K562 (cell line): ENCODE results near the gene SDK1. TPM values are rescaled to one million over a fixed set of nuclear protein-coding genes. Genes with fewer than 3 reads are reported as not detected.

Experiments
- ATAC-seq: fragments of 200-7000 bp; cut with Tn5 transposase; 3 replicates; pipeline ENCODE4 v1.9.1; 2020; ENCODE audit warnings: moderate library complexity
- BruUV-seq: library from RNA; stranded (reverse); fragments of 400-500 nt; replicated peaks from 2 replicates; lab custom pipeline; 2021; lab: Mats Ljungman, UMichigan
- CTCF ChIA-PET: fragments of 300-600 bp; formaldehyde crosslinking; extraction: SDS; loops from one replicate; lab custom pipeline; 2021; ENCODE audit warnings: low intra/inter-chr PET ratio; lab: Yijun Ruan, JAX
- POLR2A ChIA-PET: fragments of 300-600, 350-650 bp; sonication (Branson Sonifier 250); formaldehyde crosslinking; extraction: SDS; loops from one replicate; lab custom pipeline; 2021; ENCODE audit warnings: antibody characterized with exemption, inconsistent platforms; lab: Yijun Ruan, JAX
- DNase-seq, 4 experiments: peaks; one replicate each; pipeline versions ENCODE4 v3.0.0 to v3.0.0-alpha.2; 2011 to 2018; ENCODE audit warnings: low spot score in 3 of 4, mixed read lengths in 3 of 4; ENCODE audit errors: extremely low read depth in 1 of 4
- FAIRE-seq: peaks from 2 replicates; lab custom pipeline; 2011; peaks lifted over from hg19 to GRCh38; lab: Jason Lieb, UNC
- H2AFZ ChIP-seq: 2 replicates; pipeline ENCODE4 v1.6.0; 2011; ENCODE audit warnings: low read depth, low read length, control low read depth, inconsistent platforms
- H3K27ac ChIP-seq: fragments of 200-600 bp; 3 replicates; pipeline ENCODE4 v1.8.0; 2011; ENCODE audit warnings: low read depth, mild to moderate bottlenecking, control low read depth, inconsistent platforms, low read length, moderate library complexity, mixed read lengths; ENCODE audit errors: extremely low read depth
- H3K27me3 ChIP-seq, 2 experiments: fragments of 300-600 bp in 1 of 2; 2 replicates in 1 of 2; 3 replicates in 1 of 2; pipeline versions ENCODE4 v1.6.0 to v1.8.0; 2011; ENCODE audit warnings: inconsistent platforms in 2 of 2, low read length in 2 of 2, mild to moderate bottlenecking in 1 of 2, mixed read lengths in 1 of 2, moderate library complexity in 1 of 2; ENCODE audit not compliant: control insufficient read depth in 2 of 2, insufficient read depth in 2 of 2
- H3K36me3 ChIP-seq: fragments of 300-600 bp; 3 replicates; pipeline ENCODE4 v1.8.0; 2011; ENCODE audit warnings: mild to moderate bottlenecking, low read length, inconsistent platforms; ENCODE audit not compliant: control insufficient read depth, insufficient read depth
- H3K4me1 ChIP-seq, 2 experiments: fragments of 200-600 bp in 1 of 2; replicated peaks in 1 of 2; 2 replicates in 1 of 2; 3 replicates in 1 of 2; pipeline versions ENCODE4 v1.5.1 to v1.8.0; 2011; ENCODE audit warnings: inconsistent platforms in 2 of 2, low read length in 2 of 2, mild to moderate bottlenecking in 1 of 2, mixed read lengths in 1 of 2, moderate library complexity in 1 of 2; ENCODE audit not compliant: control insufficient read depth in 2 of 2, insufficient read depth in 2 of 2
- H3K4me2 ChIP-seq: 2 replicates; pipeline ENCODE4 v1.6.1; 2011; ENCODE audit warnings: low read length, control low read depth, inconsistent platforms, mixed read lengths; ENCODE audit not compliant: insufficient read depth
- H3K4me3 ChIP-seq: fragments of 200-600 bp; sonication (generic), shearing (Covaris generic); 2 replicates; pipeline ENCODE4 v1.5.1; 2016; ENCODE audit warnings: control low read depth, inconsistent platforms
- H3K79me2 ChIP-seq: fragments of 200-600 bp; 3 replicates; pipeline ENCODE4 v1.8.0; 2011; ENCODE audit warnings: low read length, inconsistent platforms; ENCODE audit not compliant: control insufficient read depth, insufficient read depth
- H3K9ac ChIP-seq, 2 experiments: 2 replicates each; pipeline versions ENCODE4 v1.6.0 to v1.6.1; 2011; ENCODE audit warnings: low read depth in 2 of 2, low read length in 2 of 2, control low read depth in 1 of 2, inconsistent platforms in 1 of 2, mild to moderate bottlenecking in 1 of 2, mixed read lengths in 1 of 2; ENCODE audit not compliant: insufficient read depth in 1 of 2
- H3K9me1 ChIP-seq: one replicate; pipeline ENCODE4 v1.6.0; 2011; ENCODE audit warnings: inconsistent platforms, mild to moderate bottlenecking, low read length, moderate library complexity; ENCODE audit not compliant: control insufficient read depth, insufficient read depth
- H3K9me3 ChIP-seq: replicated peaks from 2 replicates; pipeline ENCODE4 v1.5.1; 2011; ENCODE audit warnings: low read depth, low read length, inconsistent platforms; ENCODE audit not compliant: control insufficient read depth, insufficient read depth
- H4K20me1 ChIP-seq: replicated peaks from 2 replicates; pipeline ENCODE4 v1.6.1; 2011; ENCODE audit warnings: low read length, inconsistent platforms, mixed read lengths; ENCODE audit not compliant: control insufficient read depth, insufficient read depth
- CCNT2 ChIP-seq: IDR thresholded peaks from 2 replicates; pipeline ENCODE4 v1.6.1; 2011; ENCODE audit warnings: borderline replicate concordance, low read depth, mild to moderate bottlenecking, moderate library complexity, mixed read lengths, low read length; ENCODE audit not compliant: insufficient read length; ENCODE audit errors: extremely low read depth
- SETDB1 ChIP-seq: IDR thresholded peaks from one replicate; pipeline ENCODE4 v1.6.1; 2012; ENCODE audit warnings: low read length, control low read depth, inconsistent platforms
- WGBS: fragments of 100-300 bp; shearing (Covaris generic); methylation state at CpG from one replicate; pipeline ENCODE4 v1.1.6; 2016; ENCODE audit warnings: low coverage, mixed read lengths; ENCODE audit not compliant: insufficient coverage; ENCODE audit errors: missing lambda C conversion rate; 5-methylcytosine and 5-hydroxymethylcytosine counted together
- in situ Hi-C: fragments of 300-500 bp; cut with MboI; formaldehyde crosslinking; loops from 4 replicates; pipeline ENCODE4 v1.15.0; 2018; ENCODE audit warnings: inconsistent platforms, mixed read lengths
- intact Hi-C: fragments of 100-400 bp; cut with micrococcal nuclease; formaldehyde crosslinking; loops from 2 replicates; pipeline ENCODE4 v1.14.2; 2022
- polyA plus RNA-seq, 8 experiments: library from polyadenylated mRNA; depleted of rRNA in 4 of 8; stranded (reverse) in 5 of 8; unstranded in 3 of 8; fragments of >200 nt; fragmentation: Nextera tagmentation in 2 of 8; fragmentation: Illumina TruSeq in 1 of 8; extraction: Ambion mirVana in 2 of 8; extraction: Trizol in 1 of 8; gene quantifications; 2 replicates each; pipeline versions ENCODE4 v1.2.1 to v1.2.3, GENCODE V29; 2011 to 2014; ENCODE audit warnings: inconsistent platforms in 1 of 8, missing spikeins in 1 of 8
- total RNA-seq, 7 experiments: library from RNA; depleted of rRNA in 6 of 7; stranded (reverse); fragments of >200 nt in 6 of 7; fragmentation: Illumina TruSeq in 2 of 7; extraction: Trizol in 2 of 7; gene quantifications; 2 replicates each; pipeline versions ENCODE4 v1.2.1 to v1.2.3, GENCODE V29; 2011 to 2021; ENCODE audit warnings: low replicate concordance in 1 of 7
- TF ChIP-seq, protein P1 (sequence below), 2 experiments: fragments of 450-650 bp; IDR thresholded peaks; 2 replicates each; pipeline ENCODE4 v1.6.1; 2016; ENCODE audit warnings: mild to moderate bottlenecking in 2 of 2, borderline replicate concordance in 1 of 2, low read depth in 1 of 2, moderate library complexity in 1 of 2

The SDK1 gene
- total and polyA plus RNA-seq, 9 of the 15 experiments (the other 6 are each of a cell fraction or from before 2014, with no cell fraction given): 0.16 TPM; not detected in 8

DNA sequence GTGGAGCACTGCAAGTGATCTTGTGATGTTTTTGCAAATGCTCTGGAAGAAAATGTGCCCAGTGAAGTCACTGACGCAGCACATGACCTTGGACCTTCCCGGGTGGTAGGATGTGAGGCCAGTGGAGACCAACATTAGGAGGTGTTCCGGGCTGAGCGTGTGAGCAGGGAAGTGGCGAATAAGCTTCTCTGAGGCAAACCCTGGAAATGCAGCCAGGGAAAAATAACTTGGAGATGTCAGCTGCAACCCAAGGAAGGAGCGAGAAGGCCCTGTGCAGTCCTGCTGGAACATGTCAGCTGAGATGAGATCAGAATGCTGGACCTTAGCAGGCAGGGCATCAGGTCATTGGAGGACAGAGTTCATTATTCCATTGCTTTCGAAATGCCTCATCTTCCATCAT is 18.6 kb upstream of the SDK1 start:
- H3K9me3 ChIP-seq: no peaks in the 10 kb centered on the region
- no peak overlapping the region for H3K27ac ChIP-seq
- DNase-seq (no peak), FAIRE-seq (no peak), ATAC-seq (no peak)
- ChIA-PET POLR2A (interaction anchor here (1.0 kb wide), 1 partner anchor 11 kb away, joined by 3 read pairs; no protein-coding TSS in a partner anchor), CTCF (no interaction called here)
- H3K9me1 ChIP-seq: no peaks in the 10 kb centered on the region
- no TSS peak for BruUV-seq
- H3K36me3 ChIP-seq: no peaks in the 10 kb centered on the region
- no peak overlapping the region for H3K9ac ChIP-seq
- H3K4me3 ChIP-seq: no peak overlapping the region
- H3K4me2 ChIP-seq: no peak overlapping the region
- TF ChIP-seq SETDB1 (no peak), CCNT2 (no peak)
- TF ChIP-seq, protein P1, sequence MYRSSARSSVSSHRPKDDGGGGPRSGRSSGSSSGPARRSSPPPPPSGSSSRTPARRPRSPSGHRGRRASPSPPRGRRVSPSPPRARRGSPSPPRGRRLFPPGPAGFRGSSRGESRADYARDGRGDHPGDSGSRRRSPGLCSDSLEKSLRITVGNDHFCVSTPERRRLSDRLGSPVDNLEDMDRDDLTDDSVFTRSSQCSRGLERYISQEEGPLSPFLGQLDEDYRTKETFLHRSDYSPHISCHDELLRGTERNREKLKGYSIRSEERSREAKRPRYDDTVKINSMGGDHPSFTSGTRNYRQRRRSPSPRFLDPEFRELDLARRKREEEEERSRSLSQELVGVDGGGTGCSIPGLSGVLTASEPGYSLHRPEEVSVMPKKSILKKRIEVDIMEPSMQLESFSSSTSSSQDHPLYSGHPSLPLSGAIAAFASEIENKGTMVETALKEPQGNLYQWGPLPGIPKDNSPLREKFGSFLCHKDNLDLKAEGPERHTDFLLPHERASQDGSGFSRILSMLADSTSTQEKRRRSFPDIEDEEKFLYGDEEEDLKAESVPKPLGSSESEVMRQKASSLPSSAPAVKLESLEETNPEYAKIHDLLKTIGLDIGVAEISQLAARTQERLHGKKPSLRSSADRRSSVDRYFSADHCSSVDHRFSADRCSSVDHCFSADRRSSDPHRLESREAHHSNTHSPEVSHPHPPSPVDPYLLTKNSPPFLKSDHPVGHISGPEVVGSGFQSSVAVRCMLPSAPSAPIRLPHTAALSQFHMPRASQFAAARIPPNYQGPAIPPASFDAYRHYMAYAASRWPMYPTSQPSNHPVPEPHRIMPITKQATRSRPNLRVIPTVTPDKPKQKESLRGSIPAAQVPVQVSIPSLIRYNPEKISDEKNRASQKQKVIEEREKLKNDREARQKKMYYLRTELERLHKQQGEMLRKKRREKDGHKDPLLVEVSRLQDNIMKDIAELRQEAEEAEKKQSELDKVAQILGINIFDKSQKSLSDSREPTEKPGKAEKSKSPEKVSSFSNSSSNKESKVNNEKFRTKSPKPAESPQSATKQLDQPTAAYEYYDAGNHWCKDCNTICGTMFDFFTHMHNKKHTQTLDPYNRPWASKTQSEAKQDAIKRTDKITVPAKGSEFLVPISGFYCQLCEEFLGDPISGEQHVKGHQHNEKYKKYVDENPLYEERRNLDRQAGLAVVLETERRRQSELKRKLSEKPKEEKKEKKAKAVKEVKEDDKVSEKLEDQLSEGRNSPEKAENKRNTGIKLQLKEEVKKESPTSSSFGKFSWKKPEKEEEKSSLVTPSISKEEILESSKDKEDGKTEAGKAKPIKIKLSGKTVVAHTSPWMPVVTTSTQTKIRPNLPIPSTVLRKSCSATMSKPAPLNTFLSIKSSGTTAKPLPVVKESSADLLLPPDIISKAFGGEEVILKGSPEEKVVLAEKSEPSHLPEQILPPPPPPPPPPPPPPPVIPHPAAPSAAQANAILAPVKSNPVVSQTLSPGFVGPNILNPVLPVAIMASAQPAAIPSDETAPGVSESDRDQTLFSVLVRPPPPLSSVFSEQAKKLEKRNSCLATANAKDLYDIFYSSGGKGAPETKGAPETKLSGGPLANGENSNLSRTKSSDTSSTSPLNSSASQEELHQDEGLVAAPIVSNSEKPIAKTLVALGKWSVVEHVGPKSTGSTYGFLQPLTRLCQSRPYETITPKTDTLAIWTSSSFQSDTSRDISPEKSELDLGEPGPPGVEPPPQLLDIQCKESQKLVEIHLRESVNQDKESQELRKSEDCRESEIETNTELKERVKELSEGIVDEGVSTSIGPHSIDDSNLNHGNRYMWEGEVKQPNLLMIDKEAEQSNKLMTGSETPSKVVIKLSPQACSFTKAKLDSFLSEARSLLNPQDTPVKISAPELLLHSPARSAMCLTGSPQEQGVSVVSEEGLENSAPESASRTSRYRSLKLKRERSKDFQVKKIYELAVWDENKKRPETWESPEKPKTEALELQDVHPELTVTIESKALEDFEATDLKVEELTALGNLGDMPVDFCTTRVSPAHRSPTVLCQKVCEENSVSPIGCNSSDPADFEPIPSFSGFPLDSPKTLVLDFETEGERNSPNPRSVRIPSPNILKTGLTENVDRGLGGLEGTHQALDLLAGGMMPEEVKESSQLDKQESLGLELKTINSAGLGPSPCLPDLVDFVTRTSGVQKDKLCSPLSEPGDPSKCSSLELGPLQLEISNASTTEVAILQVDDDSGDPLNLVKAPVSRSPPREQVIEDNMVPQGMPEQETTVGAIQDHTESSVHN (IDR thresholded peaks at IDR 0.05; ENCODE audit: borderline replicate concordance in 1 of 2, low read depth in 1 of 2): no peak
- peaks cover 0 to 4% of the 10 kb centered on the region in 2 experiments; a peak in 2 of 5 replicates for H3K27me3 ChIP-seq
- H4K20me1 ChIP-seq: no peaks in the 10 kb centered on the region
- in situ Hi-C loops: no loop called here
- WGBS: 3% methylated on average over 7 of the region's 7 CpGs
- H3K4me1 ChIP-seq: no peaks in the 10 kb centered on the region
- intact Hi-C loops: no loop called here
- H3K79me2 ChIP-seq: no peaks in the 10 kb centered on the region
- H2AFZ ChIP-seq: no peak overlapping the region
